Fibroblast of lung (primary cell): ENCODE results near the gene SIRPB1. TPM values are rescaled to one million over a fixed set of nuclear protein-coding genes. Genes with fewer than 3 reads are reported as not detected.

ENCODE experiments used
- DNase-seq, 2 donors: peaks; one replicate each; pipeline versions ENCODE4 v3.0.0 to v3.0.0-alpha.2; 2010; ENCODE audit warnings: low read depth in 2 of 2
- H2AFZ ChIP-seq: 2 replicates; pipeline ENCODE4 v1.5.1; 2012; ENCODE audit warnings: low read length, control low read depth, inconsistent platforms
- H3K27ac ChIP-seq: 2 replicates; pipeline ENCODE4 v1.5.1; 2011; ENCODE audit warnings: low read length, control low read depth; ENCODE audit not compliant: insufficient read depth
- H3K27me3 ChIP-seq: 2 replicates; pipeline ENCODE4 v1.5.1; 2011; ENCODE audit warnings: mild to moderate bottlenecking, low read length; ENCODE audit not compliant: control insufficient read depth, insufficient read depth
- H3K36me3 ChIP-seq: 2 replicates; pipeline ENCODE4 v1.5.1; 2011; ENCODE audit warnings: low read length; ENCODE audit not compliant: control insufficient read depth, insufficient read depth
- H3K4me1 ChIP-seq: 2 replicates; pipeline ENCODE4 v1.5.1; 2011; ENCODE audit warnings: low read length; ENCODE audit not compliant: control insufficient read depth, insufficient read depth; ENCODE audit errors: extremely low read depth
- H3K4me2 ChIP-seq: 2 replicates; pipeline ENCODE4 v1.5.1; 2011; ENCODE audit warnings: low read length, control low read depth; ENCODE audit not compliant: insufficient read depth; ENCODE audit errors: extremely low read depth
- H3K4me3 ChIP-seq, 4 experiments: fragments of 200-600 bp in 1 of 4; sonication (generic) in 1 of 4; replicated peaks in 1 of 4; 2 replicates each; pipeline ENCODE4 v1.5.1; 2011 to 2016; ENCODE audit warnings: low read length in 4 of 4, low read depth in 3 of 4, mild to moderate bottlenecking in 3 of 4, control low read depth in 2 of 4, inconsistent platforms in 1 of 4, mixed read lengths in 1 of 4; ENCODE audit not compliant: insufficient read depth in 1 of 4; ENCODE audit errors: control extremely low read depth in 1 of 4
- H3K79me2 ChIP-seq: 2 replicates; pipeline ENCODE4 v1.5.1; 2012; ENCODE audit warnings: mild to moderate bottlenecking, low read length, inconsistent platforms; ENCODE audit not compliant: control insufficient read depth, insufficient read depth
- H3K9ac ChIP-seq: 2 replicates; pipeline ENCODE4 v1.5.1; 2011; ENCODE audit warnings: mild to moderate bottlenecking, low read length, control low read depth; ENCODE audit not compliant: insufficient read depth
- H3K9me3 ChIP-seq: 2 replicates; pipeline ENCODE4 v1.5.1; 2012; ENCODE audit warnings: low read depth, low read length; ENCODE audit not compliant: control insufficient read depth, insufficient read depth
- H4K20me1 ChIP-seq: 2 replicates; pipeline ENCODE4 v1.5.1; 2011; ENCODE audit warnings: low read length; ENCODE audit not compliant: control insufficient read depth, insufficient read depth; ENCODE audit errors: extremely low read depth
- EZH2 ChIP-seq: IDR thresholded peaks from 2 replicates; pipeline ENCODE4 v1.5.1; 2012; ENCODE audit warnings: low read length, control low read depth, mild to moderate bottlenecking; ENCODE audit errors: missing control alignments
- polyA plus RNA-seq, 2 donors: library from polyadenylated mRNA; depleted of rRNA in 1 of 2; stranded (reverse) in 1 of 2; unstranded in 1 of 2; fragments of >200 nt; gene quantifications; 2 replicates each; pipeline ENCODE4 v1.2.1, GENCODE V29; 2011 to 2012; ENCODE audit warnings: missing spikeins in 1 of 2
- total RNA-seq: library from RNA; depleted of rRNA; stranded (reverse); fragments of >200 nt; gene quantifications from 2 replicates; pipeline ENCODE4 v1.2.1, GENCODE V29; 2014
- TF ChIP-seq, protein P1 (sequence below), 2 donors: IDR thresholded peaks in 1 of 2; conservative IDR thresholded peaks in 1 of 2; 1 replicate in 1 of 2; 2 replicates in 1 of 2; pipeline ENCODE4 v1.5.1; 2011 to 2012; ENCODE audit warnings: low read length in 2 of 2, control low read depth in 1 of 2, inconsistent platforms in 1 of 2, low read depth in 1 of 2, mild to moderate bottlenecking in 1 of 2

Gene SIRPB1
- total and polyA plus RNA-seq, 2 donors (not counting 1 experiment from before 2014, with no cell fraction given): 0.17 TPM; not detected in 1

DNA sequence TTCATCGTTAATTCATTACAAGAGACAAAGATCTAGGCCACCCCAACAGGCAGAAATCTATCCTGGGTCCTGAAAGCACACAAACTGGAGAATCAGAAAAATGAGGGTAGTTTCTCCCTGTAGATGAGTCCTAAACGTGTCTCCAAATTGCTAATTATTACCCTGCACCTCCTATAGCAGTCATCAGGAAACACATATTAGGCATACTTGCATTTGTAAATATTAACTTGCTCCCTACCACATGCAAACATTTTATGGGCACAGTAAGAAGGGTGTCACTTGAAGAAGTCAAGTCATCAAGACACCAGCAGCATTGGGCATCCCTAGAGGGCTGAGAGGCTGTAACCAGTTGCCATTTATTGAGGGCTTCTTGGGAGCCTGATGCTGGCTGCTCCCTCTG lies 17.9 kb upstream of the SIRPB1 start:
- Histone ChIP-seq H3K79me2 (no peaks in the 10 kb centered on the region), H3K9ac (no peak overlapping the region), H3K9me3 (no peaks in the 10 kb centered on the region), H3K27me3 (no peaks in the 10 kb centered on the region), H4K20me1 (no peaks in the 10 kb centered on the region), H3K36me3 (no peaks in the 10 kb centered on the region), H3K4me3 (no peak overlapping the region), H3K4me1 (no peaks in the 10 kb centered on the region), H3K27ac (no peak overlapping the region), H3K4me2 (no peak overlapping the region), H2AFZ (no peak overlapping the region)
- no peak for DNase-seq
- TF ChIP-seq EZH2: no peak
- TF ChIP-seq, protein P1, sequence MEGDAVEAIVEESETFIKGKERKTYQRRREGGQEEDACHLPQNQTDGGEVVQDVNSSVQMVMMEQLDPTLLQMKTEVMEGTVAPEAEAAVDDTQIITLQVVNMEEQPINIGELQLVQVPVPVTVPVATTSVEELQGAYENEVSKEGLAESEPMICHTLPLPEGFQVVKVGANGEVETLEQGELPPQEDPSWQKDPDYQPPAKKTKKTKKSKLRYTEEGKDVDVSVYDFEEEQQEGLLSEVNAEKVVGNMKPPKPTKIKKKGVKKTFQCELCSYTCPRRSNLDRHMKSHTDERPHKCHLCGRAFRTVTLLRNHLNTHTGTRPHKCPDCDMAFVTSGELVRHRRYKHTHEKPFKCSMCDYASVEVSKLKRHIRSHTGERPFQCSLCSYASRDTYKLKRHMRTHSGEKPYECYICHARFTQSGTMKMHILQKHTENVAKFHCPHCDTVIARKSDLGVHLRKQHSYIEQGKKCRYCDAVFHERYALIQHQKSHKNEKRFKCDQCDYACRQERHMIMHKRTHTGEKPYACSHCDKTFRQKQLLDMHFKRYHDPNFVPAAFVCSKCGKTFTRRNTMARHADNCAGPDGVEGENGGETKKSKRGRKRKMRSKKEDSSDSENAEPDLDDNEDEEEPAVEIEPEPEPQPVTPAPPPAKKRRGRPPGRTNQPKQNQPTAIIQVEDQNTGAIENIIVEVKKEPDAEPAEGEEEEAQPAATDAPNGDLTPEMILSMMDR (conservative IDR thresholded peaks at IDR 0.05 in 1 of 2, IDR thresholded peaks at IDR 0.05 in 1 of 2; ENCODE audit: low read depth in 1 of 2, low read length in 2 of 2): no peak

GRCh38 chr20:1637226-1637625 lies 17.4 kb upstream of the SIRPB1 start:
- Histone ChIP-seq H4K20me1 (no peaks in the 10 kb centered on the region), H3K27ac (no peak overlapping the region), H3K79me2 (no peaks in the 10 kb centered on the region), H2AFZ (no peak overlapping the region), H3K9ac (no peak overlapping the region), H3K4me3 (no peak overlapping the region), H3K9me3 (no peaks in the 10 kb centered on the region), H3K4me2 (no peak overlapping the region), H3K4me1 (no peaks in the 10 kb centered on the region), H3K36me3 (no peaks in the 10 kb centered on the region), H3K27me3 (no peaks in the 10 kb centered on the region)
- DNase-seq: no peak
- no peak for TF ChIP-seq EZH2
- TF ChIP-seq, protein P1 (conservative IDR thresholded peaks at IDR 0.05 in 1 of 2, IDR thresholded peaks at IDR 0.05 in 1 of 2; ENCODE audit: low read depth in 1 of 2, low read length in 2 of 2): no peak

DNA sequence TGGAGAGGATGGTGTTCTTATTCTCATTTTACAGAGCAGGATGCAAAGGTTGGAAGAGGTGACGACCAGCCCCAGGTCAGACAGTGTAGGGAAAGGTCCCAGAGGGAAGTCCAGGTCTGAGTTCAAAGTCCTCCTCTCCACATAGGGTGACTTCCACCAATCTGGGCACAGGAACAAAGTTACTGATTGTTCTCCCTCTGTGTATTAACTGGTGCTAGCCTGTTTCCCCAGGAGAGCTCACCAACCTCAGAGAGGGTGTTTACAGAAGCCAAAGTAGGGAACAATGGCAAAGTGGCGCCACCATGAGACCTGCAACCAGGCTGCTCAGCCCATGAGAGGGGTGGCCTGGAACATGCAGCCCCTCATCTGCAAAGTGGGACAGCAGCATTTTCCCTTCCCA lies 16.8 kb upstream of the SIRPB1 start:
- Histone ChIP-seq H3K4me2 (no peak overlapping the region), H2AFZ (no peak overlapping the region), H3K36me3 (no peaks in the 10 kb centered on the region), H3K79me2 (no peaks in the 10 kb centered on the region), H3K4me3 (no peak overlapping the region), H3K27me3 (no peaks in the 10 kb centered on the region), H4K20me1 (no peaks in the 10 kb centered on the region), H3K9me3 (no peaks in the 10 kb centered on the region), H3K9ac (no peak overlapping the region), H3K4me1 (no peaks in the 10 kb centered on the region), H3K27ac (no peak overlapping the region)
- no peak for TF ChIP-seq EZH2
- TF ChIP-seq, protein P1 (conservative IDR thresholded peaks at IDR 0.05 in 1 of 2, IDR thresholded peaks at IDR 0.05 in 1 of 2; ENCODE audit: low read depth in 1 of 2, low read length in 2 of 2): no peak
- no peak for DNase-seq
